Gastroesophageal sphincter (tissue), 3 donors: ENCODE measurements around the gene MCTP1.
"Not testable (repeated sequence)": the region's sequence is repeated elsewhere in the genome, so short reads cannot be mapped to it uniquely, and the experiment has no call there.

ENCODE experiments used
- EP300 ChIP-seq: sonication (generic); formaldehyde crosslinking; IDR thresholded peaks from one replicate; pipeline ENCODE4 v1.6.1; 2017; ENCODE audit warnings: antibody characterized with exemption, mild to moderate bottlenecking
- POLR2A ChIP-seq, 2 donors: fragments of 450-650 bp; IDR thresholded peaks; one replicate each; pipeline ENCODE4 v1.6.1; 2017; ENCODE audit warnings: antibody characterized with exemption in 2 of 2, mild to moderate bottlenecking in 2 of 2, moderate library complexity in 1 of 2
- TF ChIP-seq, protein P1 (sequence below), 4 experiments: fragments of 200-600 bp in 2 of 4; fragments of 450-650 bp in 2 of 4; sonication (generic) in 1 of 4; IDR thresholded peaks; one replicate each; pipeline ENCODE4 v1.5.1; 2017 to 2019; ENCODE audit warnings: antibody characterized with exemption in 4 of 4, mild to moderate bottlenecking in 2 of 4, moderate library complexity in 2 of 4

DNA sequence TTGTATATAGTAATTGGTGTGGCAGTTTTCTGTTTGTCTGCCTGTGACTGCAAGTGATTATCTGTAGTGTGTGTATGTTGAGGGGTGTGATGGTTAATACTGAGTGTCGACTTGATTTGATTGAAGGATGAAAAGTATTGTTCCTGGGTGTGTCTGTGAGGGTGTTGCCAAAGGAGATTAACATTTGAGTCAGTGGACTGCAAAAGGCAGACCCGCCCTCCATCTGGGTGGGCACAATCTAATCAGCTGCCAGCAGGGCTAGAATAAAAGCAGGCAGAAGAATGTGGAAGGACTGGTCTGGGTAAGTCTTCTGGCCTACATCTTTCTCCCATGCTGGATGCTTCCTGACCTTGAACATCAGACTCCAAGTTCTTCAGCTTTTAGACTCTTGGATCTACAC lies 290.4 kb downstream of the MCTP1 start:
- TF ChIP-seq, protein P1, sequence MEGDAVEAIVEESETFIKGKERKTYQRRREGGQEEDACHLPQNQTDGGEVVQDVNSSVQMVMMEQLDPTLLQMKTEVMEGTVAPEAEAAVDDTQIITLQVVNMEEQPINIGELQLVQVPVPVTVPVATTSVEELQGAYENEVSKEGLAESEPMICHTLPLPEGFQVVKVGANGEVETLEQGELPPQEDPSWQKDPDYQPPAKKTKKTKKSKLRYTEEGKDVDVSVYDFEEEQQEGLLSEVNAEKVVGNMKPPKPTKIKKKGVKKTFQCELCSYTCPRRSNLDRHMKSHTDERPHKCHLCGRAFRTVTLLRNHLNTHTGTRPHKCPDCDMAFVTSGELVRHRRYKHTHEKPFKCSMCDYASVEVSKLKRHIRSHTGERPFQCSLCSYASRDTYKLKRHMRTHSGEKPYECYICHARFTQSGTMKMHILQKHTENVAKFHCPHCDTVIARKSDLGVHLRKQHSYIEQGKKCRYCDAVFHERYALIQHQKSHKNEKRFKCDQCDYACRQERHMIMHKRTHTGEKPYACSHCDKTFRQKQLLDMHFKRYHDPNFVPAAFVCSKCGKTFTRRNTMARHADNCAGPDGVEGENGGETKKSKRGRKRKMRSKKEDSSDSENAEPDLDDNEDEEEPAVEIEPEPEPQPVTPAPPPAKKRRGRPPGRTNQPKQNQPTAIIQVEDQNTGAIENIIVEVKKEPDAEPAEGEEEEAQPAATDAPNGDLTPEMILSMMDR (IDR thresholded peaks at IDR 0.05): not testable (repeated sequence)
- not testable (repeated sequence) for TF ChIP-seq EP300; POLR2A (IDR thresholded peaks at IDR 0.05)
